Mesenchymal stem cell (in vitro differentiated cells and primary cell): ENCODE results near the gene XRRA1.
A peak's percentile ranks its signal among the peaks of the same experiment; 100 is the strongest.

Experiments
- DNase-seq: peaks from one replicate; pipeline ENCODE4 v3.0.0-alpha.2; 2013
- H2AFZ ChIP-seq: one replicate; pipeline ENCODE4 v1.6.1; 2013; ENCODE audit warnings: low read depth, mild to moderate bottlenecking, control low read depth, inconsistent platforms, low read length, moderate library complexity
- H2AK5ac ChIP-seq: 2 replicates; pipeline ENCODE4 v1.6.1; 2013; ENCODE audit warnings: low read length, moderate library complexity, mild to moderate bottlenecking, inconsistent platforms; ENCODE audit not compliant: severe bottlenecking
- H2BK120ac ChIP-seq: one replicate; pipeline ENCODE4 v1.6.1; 2013; ENCODE audit warnings: low read depth, mild to moderate bottlenecking, inconsistent platforms, low read length, moderate library complexity
- H2BK12ac ChIP-seq, 2 experiments: one replicate each; pipeline ENCODE4 v1.6.1; 2013; ENCODE audit warnings: inconsistent platforms in 2 of 2, low read length in 2 of 2, mild to moderate bottlenecking in 2 of 2, moderate library complexity in 2 of 2, control low read depth in 1 of 2
- H2BK15ac ChIP-seq: one replicate; pipeline ENCODE4 v1.6.1; 2013; ENCODE audit warnings: mild to moderate bottlenecking, low read depth, inconsistent platforms; ENCODE audit not compliant: poor library complexity, severe bottlenecking
- H2BK5ac ChIP-seq: 2 replicates; pipeline ENCODE4 v1.6.1; 2013; ENCODE audit warnings: low read depth, mild to moderate bottlenecking, low read length, control low read depth, inconsistent platforms; ENCODE audit not compliant: poor library complexity, severe bottlenecking
- H3K14ac ChIP-seq, 2 experiments: one replicate each; pipeline ENCODE4 v1.6.1; 2013; ENCODE audit warnings: inconsistent platforms in 2 of 2, low read length in 2 of 2, control low read depth in 1 of 2, mild to moderate bottlenecking in 1 of 2, moderate library complexity in 1 of 2
- H3K18ac ChIP-seq, 2 experiments: one replicate each; pipeline ENCODE4 v1.6.1; 2013; ENCODE audit warnings: inconsistent platforms in 2 of 2, low read length in 2 of 2, control low read depth in 1 of 2, low read depth in 1 of 2, mild to moderate bottlenecking in 1 of 2
- H3K23ac ChIP-seq, 2 experiments: one replicate each; pipeline ENCODE4 v1.6.1; 2013; ENCODE audit warnings: inconsistent platforms in 2 of 2, low read length in 2 of 2, mild to moderate bottlenecking in 2 of 2, moderate library complexity in 2 of 2, control low read depth in 1 of 2
- H3K27ac ChIP-seq: 2 replicates; pipeline ENCODE4 v1.5.1; 2013; ENCODE audit warnings: mild to moderate bottlenecking, moderate library complexity, low read length, control low read depth, inconsistent platforms; ENCODE audit not compliant: poor library complexity, severe bottlenecking
- H3K27me3 ChIP-seq, 2 experiments: 2 replicates each; pipeline versions ENCODE4 v1.6.1 to v1.7.0; 2013; ENCODE audit warnings: low read length in 2 of 2, mild to moderate bottlenecking in 2 of 2, moderate library complexity in 2 of 2, control low read depth in 1 of 2, inconsistent platforms in 1 of 2; ENCODE audit not compliant: control insufficient read depth in 1 of 2, insufficient read depth in 1 of 2
- H3K36me3 ChIP-seq, 2 experiments: 2 replicates each; pipeline versions ENCODE4 v1.6.1 to v1.7.0; 2013; ENCODE audit warnings: low read length in 2 of 2, control low read depth in 1 of 2, inconsistent platforms in 1 of 2, low read depth in 1 of 2, mild to moderate bottlenecking in 1 of 2; ENCODE audit not compliant: insufficient read depth in 2 of 2, control insufficient read depth in 1 of 2
- H3K4ac ChIP-seq, 2 experiments: one replicate each; pipeline ENCODE4 v1.6.1; 2013; ENCODE audit warnings: inconsistent platforms in 2 of 2, low read length in 2 of 2, mild to moderate bottlenecking in 2 of 2, moderate library complexity in 2 of 2, control low read depth in 1 of 2, low read depth in 1 of 2
- H3K4me1 ChIP-seq: 2 replicates; pipeline ENCODE4 v1.6.1; 2013; ENCODE audit warnings: low read depth, low read length, control low read depth; ENCODE audit not compliant: control insufficient read depth, insufficient read depth
- H3K4me2 ChIP-seq: 2 replicates; pipeline ENCODE4 v1.6.1; 2013; ENCODE audit warnings: low read length, mild to moderate bottlenecking, inconsistent platforms; ENCODE audit not compliant: poor library complexity, severe bottlenecking
- H3K4me3 ChIP-seq, 2 experiments: 2 replicates each; pipeline versions ENCODE4 v1.5.1 to v1.7.0; 2013; ENCODE audit warnings: low read length in 2 of 2, mild to moderate bottlenecking in 2 of 2, control low read depth in 1 of 2, low read depth in 1 of 2; ENCODE audit not compliant: insufficient read depth in 1 of 2
- H3K79me1 ChIP-seq: replicated peaks from 2 replicates; pipeline ENCODE4 v1.6.1; 2013; ENCODE audit warnings: mild to moderate bottlenecking, control low read depth, low read length, inconsistent platforms; ENCODE audit not compliant: poor library complexity, severe bottlenecking
- H3K9ac ChIP-seq: 2 replicates; pipeline ENCODE4 v1.7.0; 2013; ENCODE audit warnings: mild to moderate bottlenecking, low read length, moderate library complexity
- H3K9me3 ChIP-seq: 2 replicates; pipeline ENCODE4 v1.7.0; 2013; ENCODE audit warnings: mild to moderate bottlenecking, low read length; ENCODE audit not compliant: control insufficient read depth
- H4K8ac ChIP-seq: one replicate; pipeline ENCODE4 v1.6.1; 2013; ENCODE audit warnings: inconsistent platforms, mild to moderate bottlenecking, low read length, moderate library complexity
- H4K91ac ChIP-seq: one replicate; pipeline ENCODE4 v1.6.1; 2013; ENCODE audit warnings: mild to moderate bottlenecking, low read length, inconsistent platforms
- WGBS: methylation state at CpG from one replicate; pipeline ENCODE4 v1.1.7; 2013; ENCODE audit warnings: mixed read lengths; 5-methylcytosine and 5-hydroxymethylcytosine counted together

Gene XRRA1

GRCh38 chr11:74849525-74850391 lies 99.1 kb downstream of the XRRA1 start:
- no peak overlapping the region for H2BK120ac ChIP-seq
- H3K14ac ChIP-seq: peak overlapping the region in 1 of 2 experiments; percentile 16
- 22% methylated on average over 6 of the region's 7 CpGs for WGBS
- no peak overlapping the region for H2AK5ac ChIP-seq
- peak; percentile 77 for DNase-seq
- H3K4me2 ChIP-seq: no peak overlapping the region
- H3K36me3 ChIP-seq: peaks cover 24 to 58% of the 10 kb centered on the region in 2 experiments
- peaks cover 1% of the 10 kb centered on the region for H3K79me1 ChIP-seq
- H3K4me3 ChIP-seq: peak overlapping the region in 1 of 2 experiments; percentile 38
- no peaks in the 10 kb centered on the region for H3K27me3 ChIP-seq
- no peak overlapping the region for H3K4ac ChIP-seq
- no peak overlapping the region for H2BK5ac ChIP-seq
- H3K18ac ChIP-seq: peak overlapping the region in 1 of 2 experiments; percentile 61
- H2BK15ac ChIP-seq: peak overlapping the region; percentile 64
- no peaks in the 10 kb centered on the region for H3K9me3 ChIP-seq
- H3K23ac ChIP-seq: no peak overlapping the region
- H3K4me1 ChIP-seq: peaks cover 8% of the 10 kb centered on the region
- H2BK12ac ChIP-seq: no peak overlapping the region
- no peak overlapping the region for H4K8ac ChIP-seq
- H4K91ac ChIP-seq: no peak overlapping the region
- no peak overlapping the region for H2AFZ ChIP-seq
- peak overlapping the region; percentile 67 for H3K9ac ChIP-seq
- no peak overlapping the region for H3K27ac ChIP-seq

GRCh38 chr11:74847895-74848294 lies 101.0 kb downstream of the XRRA1 start:
- Histone ChIP-seq H2AFZ (no peak overlapping the region), H4K91ac (no peak overlapping the region)
- 96% methylated on average over 6 of the region's 6 CpGs for WGBS

GRCh38 chr11:74847395-74847794 lies 101.5 kb downstream of the XRRA1 start:
- WGBS: 97% methylated on average over 1 of the region's 1 CpG
- Histone ChIP-seq H3K9ac (no peak overlapping the region), H3K79me1 (peaks cover 1% of the 10 kb centered on the region), H2BK12ac (no peak overlapping the region), H3K4me2 (no peak overlapping the region), H3K4ac (no peak overlapping the region), H3K27ac (no peak overlapping the region), H2BK15ac (no peak overlapping the region), H3K4me1 (peaks cover 8% of the 10 kb centered on the region), H3K9me3 (no peaks in the 10 kb centered on the region), H2AFZ (no peak overlapping the region), H3K18ac (no peak overlapping the region), H3K14ac (no peak overlapping the region), H3K36me3 (peaks cover 40 to 62% of the 10 kb centered on the region in 2 experiments), H2BK120ac (no peak overlapping the region), H2BK5ac (no peak overlapping the region), H3K4me3 (no peak overlapping the region), H4K8ac (no peak overlapping the region), H2AK5ac (no peak overlapping the region), H3K27me3 (no peaks in the 10 kb centered on the region), H3K23ac (no peak overlapping the region), H4K91ac (no peak overlapping the region)
- DNase-seq: no peak

More at GRCh38 chr11:74847895-74848294, 101.0 kb downstream of the XRRA1 start:
- H2BK15ac ChIP-seq: no peak overlapping the region
- DNase-seq: no peak
- H3K4me1 ChIP-seq: peaks cover 8% of the 10 kb centered on the region
- H3K23ac ChIP-seq: no peak overlapping the region
- no peaks in the 10 kb centered on the region for H3K27me3 ChIP-seq
- H3K4me3 ChIP-seq: no peak overlapping the region
- H2BK12ac ChIP-seq: no peak overlapping the region
- H2AK5ac ChIP-seq: no peak overlapping the region
- H3K9ac ChIP-seq: no peak overlapping the region
- peaks cover 38 to 62% of the 10 kb centered on the region in 2 experiments for H3K36me3 ChIP-seq
- H3K14ac ChIP-seq: no peak overlapping the region
- H3K27ac ChIP-seq: no peak overlapping the region
- peaks cover 1% of the 10 kb centered on the region for H3K79me1 ChIP-seq
- no peak overlapping the region for H2BK5ac ChIP-seq
- H3K4ac ChIP-seq: no peak overlapping the region
- no peak overlapping the region for H2BK120ac ChIP-seq
- no peak overlapping the region for H3K4me2 ChIP-seq
- no peaks in the 10 kb centered on the region for H3K9me3 ChIP-seq
- H3K18ac ChIP-seq: no peak overlapping the region
- no peak overlapping the region for H4K8ac ChIP-seq

- H2BK120ac ChIP-seq: no peak overlapping the region
- H2BK12ac ChIP-seq: no peak overlapping the region
- peaks cover 8% of the 10 kb centered on the region for H3K4me1 ChIP-seq
- H4K91ac ChIP-seq: no peak overlapping the region
- DNase-seq: no peak
- no peak overlapping the region for H3K4me2 ChIP-seq
- no peak overlapping the region for H3K18ac ChIP-seq
- H3K36me3 ChIP-seq: peaks cover 37 to 62% of the 10 kb centered on the region in 2 experiments
- peaks cover 1% of the 10 kb centered on the region for H3K79me1 ChIP-seq
- no peak overlapping the region for H3K14ac ChIP-seq
- H2AFZ ChIP-seq: no peak overlapping the region
- no peaks in the 10 kb centered on the region for H3K9me3 ChIP-seq
- no peak overlapping the region for H3K23ac ChIP-seq
- H2BK5ac ChIP-seq: no peak overlapping the region
- no peak overlapping the region for H3K9ac ChIP-seq
- H4K8ac ChIP-seq: no peak overlapping the region
- no peak overlapping the region for H3K4me3 ChIP-seq
- H3K27me3 ChIP-seq: no peaks in the 10 kb centered on the region
- H3K27ac ChIP-seq: no peak overlapping the region
- no peak overlapping the region for H3K4ac ChIP-seq
- H2BK15ac ChIP-seq: no peak overlapping the region
- WGBS: no CpG with 5 or more reads among the region's 2 CpGs
- H2AK5ac ChIP-seq: no peak overlapping the region
These were observed 102.1 kb downstream of the XRRA1 start for GRCh38 chr11:74846770-74847169.
